SH-SY5Y (cell line): ENCODE results near the gene DOCK4.

Experiments used
- GATA2 ChIP-seq: IDR thresholded peaks from 2 replicates; pipeline ENCODE4 v1.6.1; 2011; ENCODE audit warnings: mild to moderate bottlenecking, low read depth, low read length
- GATA3 ChIP-seq: IDR thresholded peaks from 2 replicates; pipeline ENCODE4 v1.6.1; 2011; ENCODE audit warnings: low read depth, mild to moderate bottlenecking, low read length, moderate library complexity

GRCh38 chr7:112089551-112089950 lies 116.6 kb downstream of the DOCK4 start:
- TF ChIP-seq GATA2 (no peak), GATA3 (no peak)
